K562 (cell line): Measurements from ENCODE around the gene FBXO8. TPM values are rescaled to one million over a fixed set of nuclear protein-coding genes. Genes with fewer than 3 reads are reported as not detected.

Source experiments
- ATF6 ChIP-seq: sonication (generic); formaldehyde crosslinking; IDR thresholded peaks from 2 replicates; pipeline ENCODE4 v1.4.0; 2020; ENCODE audit warnings: mild to moderate bottlenecking, missing genetic modification reagents
- CC2D1A ChIP-seq: fragments of 450-650 bp; IDR thresholded peaks from 2 replicates; pipeline ENCODE4 v1.6.1; 2017; ENCODE audit warnings: mild to moderate bottlenecking
- ETV1 ChIP-seq: fragments of 450-650 bp; conservative IDR thresholded peaks from 2 replicates; pipeline ENCODE4 v1.6.1; 2016; ENCODE audit warnings: missing genetic modification characterization, control low read depth, low read depth, missing compliant biosample characterization
- LEF1 ChIP-seq: fragments of 450-650 bp; IDR thresholded peaks from 2 replicates; pipeline ENCODE4 v1.6.1; 2016; ENCODE audit warnings: mild to moderate bottlenecking
- MAFF ChIP-seq: IDR thresholded peaks from 2 replicates; pipeline ENCODE4 v1.6.1; 2012; ENCODE audit warnings: low read length, improper control_type of control experiment
- MECOM ChIP-seq: fragments of 250-450 bp; sonication (Bioruptor Pico); IDR thresholded peaks from 2 replicates; pipeline ENCODE4 v1.8.0; 2022; ENCODE audit warnings: inconsistent platforms
- NBN ChIP-seq: fragments of 450-650 bp; IDR thresholded peaks from 2 replicates; pipeline ENCODE4 v1.6.1; 2016; ENCODE audit warnings: low read depth, mild to moderate bottlenecking
- NCOA2 ChIP-seq, 2 experiments: fragments of 450-650 bp; IDR thresholded peaks; 2 replicates each; pipeline ENCODE4 v1.6.1; 2018; ENCODE audit warnings: mild to moderate bottlenecking in 2 of 2, moderate library complexity in 1 of 2; ENCODE audit not compliant: partially characterized antibody in 2 of 2
- PHF20 ChIP-seq: fragments of 450-650 bp; IDR thresholded peaks from 2 replicates; pipeline ENCODE4 v1.6.1; 2018; ENCODE audit not compliant: partially characterized antibody
- PHF21A ChIP-seq: fragments of 450-650 bp; IDR thresholded peaks from 2 replicates; pipeline ENCODE4 v1.6.1; 2017; ENCODE audit warnings: low read depth, borderline replicate concordance
- POLR2B ChIP-seq: fragments of 450-650 bp; IDR thresholded peaks from 2 replicates; pipeline ENCODE4 v1.6.1; 2018; ENCODE audit warnings: low read depth; ENCODE audit not compliant: partially characterized antibody
- POLR2G ChIP-seq: fragments of 200-400 bp; formaldehyde crosslinking; IDR thresholded peaks from 2 replicates; pipeline ENCODE4 v1.6.1; 2017; ENCODE audit warnings: low read depth, mild to moderate bottlenecking, antibody characterized with exemption, low read length, moderate library complexity
- RCOR1 ChIP-seq, 2 experiments: IDR thresholded peaks; 2 replicates each; pipeline ENCODE4 v1.6.1; 2012; ENCODE audit warnings: low read depth in 2 of 2, low read length in 2 of 2, borderline replicate concordance in 1 of 2, improper control_type of control experiment in 1 of 2
- RFX5 ChIP-seq: IDR thresholded peaks from 2 replicates; pipeline ENCODE4 v1.6.1; 2011; ENCODE audit warnings: low read depth, mild to moderate bottlenecking, improper control_type of control experiment, low read length
- TAF7 ChIP-seq: fragments of 450-650 bp; IDR thresholded peaks from 2 replicates; pipeline ENCODE4 v1.6.1; 2016; ENCODE audit warnings: missing genetic modification characterization, missing compliant biosample characterization
- TEAD1 ChIP-seq, 2 experiments: fragments of 450-650 bp in 1 of 2; sonication (generic) in 1 of 2; formaldehyde crosslinking; IDR thresholded peaks; 2 replicates each; pipeline versions ENCODE4 v1.4.0 to v1.8.0; 2020 to 2022; ENCODE audit warnings: mild to moderate bottlenecking in 2 of 2, missing genetic modification reagents in 1 of 2
- YY1 ChIP-seq, 3 experiments: IDR thresholded peaks; 2 replicates each; pipeline ENCODE4 v1.6.1; 2011; ENCODE audit warnings: low read length in 2 of 3, mild to moderate bottlenecking in 2 of 3, moderate library complexity in 2 of 3, borderline replicate concordance in 1 of 3, control low read depth in 1 of 3, low read depth in 1 of 3; ENCODE audit not compliant: insufficient read depth in 3 of 3, insufficient replicate concordance in 2 of 3, control insufficient read depth in 1 of 3, insufficient read length in 1 of 3; ENCODE audit errors: extremely low read depth in 1 of 3
- ZBTB43 ChIP-seq: sonication (generic); formaldehyde crosslinking; IDR thresholded peaks from 2 replicates; pipeline ENCODE4 v1.8.0; 2023; ENCODE audit warnings: mild to moderate bottlenecking, missing genetic modification reagents
- ZFP1 ChIP-seq: fragments of 450-650 bp; formaldehyde crosslinking; IDR thresholded peaks from 2 replicates; pipeline ENCODE4 v1.4.0; 2020; ENCODE audit warnings: mild to moderate bottlenecking, mixed read lengths
- ZNF212 ChIP-seq: fragments of 450-650 bp; formaldehyde crosslinking; IDR thresholded peaks from 2 replicates; pipeline ENCODE4 v1.4.0; 2020; ENCODE audit warnings: mild to moderate bottlenecking
- polyA plus RNA-seq, 8 experiments: library from polyadenylated mRNA; depleted of rRNA in 4 of 8; stranded (reverse) in 5 of 8; unstranded in 3 of 8; fragments of >200 nt; fragmentation: Nextera tagmentation in 2 of 8; fragmentation: Illumina TruSeq in 1 of 8; extraction: Ambion mirVana in 2 of 8; extraction: Trizol in 1 of 8; gene quantifications; 2 replicates each; pipeline versions ENCODE4 v1.2.1 to v1.2.3, GENCODE V29; 2011 to 2014; ENCODE audit warnings: inconsistent platforms in 1 of 8, missing spikeins in 1 of 8
- total RNA-seq, 7 experiments: library from RNA; depleted of rRNA in 6 of 7; stranded (reverse); fragments of >200 nt in 6 of 7; fragmentation: Illumina TruSeq in 2 of 7; extraction: Trizol in 2 of 7; gene quantifications; 2 replicates each; pipeline versions ENCODE4 v1.2.1 to v1.2.3, GENCODE V29; 2011 to 2021; ENCODE audit warnings: low replicate concordance in 1 of 7

The FBXO8 gene
- total and polyA plus RNA-seq, 9 of the 15 experiments (the other 6 are each of a cell fraction or from before 2014, with no cell fraction given), result 12.9 to 27.1 (median 14.8) TPM

- TF ChIP-seq ATF6 (CRISPR knock-in tag), result no peak; the same call in 1 of the 2 replicates
- TF ChIP-seq MECOM (CRISPR knock-in tag), result 0 out of 2 replicates have a peak, but pooled peaks have one; percentile 41
- peak; percentile 94 for TF ChIP-seq CC2D1A
- no peak; the same call in 1 of the 2 replicates for TF ChIP-seq NBN
- peak; percentile 95 for TF ChIP-seq POLR2G
- TF ChIP-seq TAF7 (tag), result 0 out of 2 replicates have a peak, but pooled peaks have one; percentile 49
- peak; percentile 55 for TF ChIP-seq PHF20
- peak; percentile 86 for TF ChIP-seq ETV1 (tag)
- TF ChIP-seq MAFF, result no peak
- TF ChIP-seq NCOA2 (IDR thresholded peaks at IDR 0.05; ENCODE audit: partially characterized antibody in 2 of 2), result no peak
- TF ChIP-seq RCOR1 (IDR thresholded peaks at IDR 0.05; ENCODE audit: borderline replicate concordance in 1 of 2, low read depth in 2 of 2, low read length in 2 of 2), result 0 out of 4 replicates have a peak, but pooled peaks of 1 of the 2 experiments have one; percentile 4
- peak; percentile 73 for TF ChIP-seq POLR2B
- TF ChIP-seq ZNF212 (CRISPR knock-in tag), result no peak
- no peak for TF ChIP-seq PHF21A
- TF ChIP-seq LEF1, result 0 out of 2 replicates have a peak, but pooled peaks have one; percentile 59
- TF ChIP-seq YY1 (IDR thresholded peaks at IDR 0.05; ENCODE audit: borderline replicate concordance in 1 of 3, control insufficient read depth in 1 of 3, extremely low read depth in 1 of 3, insufficient read depth in 3 of 3, insufficient read length in 1 of 3, insufficient replicate concordance in 2 of 3, low read depth in 1 of 3, low read length in 2 of 3), result peak in 1 of 3 experiments; percentile 72
- 0 out of 2 replicates have a peak, but pooled peaks have one; percentile 16 for TF ChIP-seq ZFP1 (CRISPR knock-in tag)
- TF ChIP-seq TEAD1 (CRISPR knock-in tag; IDR thresholded peaks at IDR 0.05), result peak in 1 of 2 experiments; percentile 92; a peak in 2 of 4 replicates
- no peak for TF ChIP-seq ZBTB43 (CRISPR knock-in tag)
- no peak for TF ChIP-seq RFX5
Measured at GRCh38 chr4:174283507-174284471, at the start of gene FBXO8, which contains the start of gene CEP44 (continued).
